K562 (cell line): Measurements from ENCODE around the gene SIM2. TPM values are rescaled to one million over a fixed set of nuclear protein-coding genes. Genes with fewer than 3 reads are reported as not detected.

Experiments used
- ATF2 ChIP-seq: sonication (generic); formaldehyde crosslinking; IDR thresholded peaks from 2 replicates; pipeline ENCODE4 v1.8.1; 2022; ENCODE audit warnings: missing genetic modification reagents
- C11orf30 ChIP-seq: fragments of 450-650 bp; IDR thresholded peaks from 2 replicates; pipeline ENCODE4 v1.6.1; 2016; ENCODE audit warnings: low read depth, mild to moderate bottlenecking
- CBX3 ChIP-seq, 2 experiments: IDR thresholded peaks; 1 replicate in 1 of 2; 2 replicates in 1 of 2; pipeline ENCODE4 v1.6.1; 2012; ENCODE audit warnings: inconsistent platforms in 2 of 2, low read length in 2 of 2, borderline replicate concordance in 1 of 2, control low read depth in 1 of 2
- DEAF1 ChIP-seq: fragments of 450-650 bp; formaldehyde crosslinking; IDR thresholded peaks from 2 replicates; pipeline ENCODE4 v1.4.0; 2020; ENCODE audit warnings: mild to moderate bottlenecking, moderate library complexity
- ELF1 ChIP-seq: fragments of 200-800 bp; sonication (Bioruptor generic); IDR thresholded peaks from 2 replicates; pipeline ENCODE4 v1.6.1; 2016; ENCODE audit warnings: missing genetic modification characterization, missing compliant biosample characterization
- NKRF ChIP-seq: fragments of 450-650 bp; IDR thresholded peaks from 2 replicates; pipeline ENCODE4 v1.6.1; 2016; ENCODE audit warnings: borderline replicate concordance
- NR2C2 ChIP-seq, 2 experiments: fragments of 200-800 bp in 1 of 2; sonication (Bioruptor generic) in 1 of 2; sonication (generic) in 1 of 2; formaldehyde crosslinking in 1 of 2; IDR thresholded peaks; 2 replicates each; pipeline versions ENCODE4 v1.6.1 to v1.8.0; 2016 to 2022; ENCODE audit warnings: mild to moderate bottlenecking in 1 of 2, missing compliant biosample characterization in 1 of 2, missing genetic modification characterization in 1 of 2, missing genetic modification reagents in 1 of 2
- NUFIP1 ChIP-seq: fragments of 450-650 bp; IDR thresholded peaks from 2 replicates; pipeline ENCODE4 v1.6.1; 2018; ENCODE audit not compliant: partially characterized antibody
- PPARD ChIP-seq: fragments of 250-450 bp; sonication (Bioruptor Pico); IDR thresholded peaks from 2 replicates; pipeline ENCODE4 v1.8.0; 2022; ENCODE audit warnings: inconsistent platforms, mild to moderate bottlenecking, moderate library complexity
- PRMT5 ChIP-seq: sonication (generic); formaldehyde crosslinking; IDR thresholded peaks from 2 replicates; pipeline ENCODE4 v1.5.0; 2020; ENCODE audit warnings: missing genetic modification reagents
- RNF2 ChIP-seq: sonication (generic); IDR thresholded peaks from 2 replicates; pipeline ENCODE4 v1.6.1; 2016
- SMAD1 ChIP-seq: fragments of 150-350 bp; IDR thresholded peaks from 2 replicates; pipeline ENCODE4 v1.6.1; 2014; ENCODE audit warnings: low read length, low read depth; ENCODE audit not compliant: partially characterized antibody
- SP1 ChIP-seq: sonication (generic); formaldehyde crosslinking; IDR thresholded peaks from 2 replicates; pipeline ENCODE4 v1.8.1; 2022; ENCODE audit warnings: mild to moderate bottlenecking, missing genetic modification reagents
- TCF7 ChIP-seq: sonication (generic); IDR thresholded peaks from 2 replicates; pipeline ENCODE4 v1.6.1; 2016; ENCODE audit warnings: antibody characterized with exemption, borderline replicate concordance
- TFAP4 ChIP-seq: sonication (generic); formaldehyde crosslinking; IDR thresholded peaks from 2 replicates; pipeline ENCODE4 v1.8.0; 2022; ENCODE audit warnings: missing genetic modification reagents, mild to moderate bottlenecking, moderate library complexity, borderline replicate concordance
- TRIM25 ChIP-seq: fragments of 450-650 bp; IDR thresholded peaks from 2 replicates; pipeline ENCODE4 v1.7.0; 2016; ENCODE audit warnings: borderline replicate concordance
- TRIM28 ChIP-seq: fragments of 450-650 bp; IDR thresholded peaks from 2 replicates; pipeline ENCODE4 v1.6.1; 2017
- ZBTB5 ChIP-seq: fragments of 450-650 bp; IDR thresholded peaks from 2 replicates; pipeline ENCODE4 v1.6.1; 2017; ENCODE audit warnings: antibody characterized with exemption
- ZNF76 ChIP-seq: fragments of 250-450 bp; sonication (Bioruptor Pico); IDR thresholded peaks from 2 replicates; pipeline ENCODE4 v1.4.0; 2020; ENCODE audit warnings: mild to moderate bottlenecking, moderate library complexity, borderline replicate concordance
- polyA plus RNA-seq, 8 experiments: library from polyadenylated mRNA; depleted of rRNA in 4 of 8; stranded (reverse) in 5 of 8; unstranded in 3 of 8; fragments of >200 nt; fragmentation: Nextera tagmentation in 2 of 8; fragmentation: Illumina TruSeq in 1 of 8; extraction: Ambion mirVana in 2 of 8; extraction: Trizol in 1 of 8; gene quantifications; 2 replicates each; pipeline versions ENCODE4 v1.2.1 to v1.2.3, GENCODE V29; 2011 to 2014; ENCODE audit warnings: inconsistent platforms in 1 of 8, missing spikeins in 1 of 8
- total RNA-seq, 7 experiments: library from RNA; depleted of rRNA in 6 of 7; stranded (reverse); fragments of >200 nt in 6 of 7; fragmentation: Illumina TruSeq in 2 of 7; extraction: Trizol in 2 of 7; gene quantifications; 2 replicates each; pipeline versions ENCODE4 v1.2.1 to v1.2.3, GENCODE V29; 2011 to 2021; ENCODE audit warnings: low replicate concordance in 1 of 7

Gene SIM2
- total and polyA plus RNA-seq, 9 of the 15 experiments (the other 6 are each of a cell fraction or from before 2014, with no cell fraction given) = 0.07 to 0.11 (median 0.08) TPM; not detected in 6

GRCh38 chr21:36718951-36719501 is 20.1 kb downstream of the SIM2 start (continued):
- no peak for TF ChIP-seq ATF2 (CRISPR knock-in tag)
- no peak for TF ChIP-seq PRMT5 (CRISPR knock-in tag)
- TF ChIP-seq SP1 (CRISPR knock-in tag) = no peak
- TF ChIP-seq PPARD (CRISPR knock-in tag) = no peak
- TF ChIP-seq NUFIP1 = no peak
- no peak for TF ChIP-seq ZBTB5
- no peak for TF ChIP-seq SMAD1
- no peak for TF ChIP-seq DEAF1 (CRISPR knock-in tag)
- no peak for TF ChIP-seq TRIM28
- no peak for TF ChIP-seq NR2C2 (CRISPR knock-in tag; IDR thresholded peaks at IDR 0.05)
- no peak for TF ChIP-seq NR2C2 (tag; IDR thresholded peaks at IDR 0.05)
- no peak for TF ChIP-seq CBX3 (IDR thresholded peaks at IDR 0.05; ENCODE audit: borderline replicate concordance in 1 of 2, low read length in 2 of 2)
- no peak for TF ChIP-seq NKRF
- TF ChIP-seq TFAP4 = no peak
- no peak for TF ChIP-seq ZNF76 (CRISPR knock-in tag)
- TF ChIP-seq ELF1 (tag) = no peak
- TF ChIP-seq C11orf30 = peak; percentile 83
- TF ChIP-seq TCF7 = no peak
- TF ChIP-seq RNF2 = no peak
- TF ChIP-seq TRIM25 = no peak
